ENCODE measurements around the gene MAG.

The MAG gene

GRCh38 chr19:35309481-35310279 is 17.7 kb downstream of the MAG start:
- Histone ChIP-seq H3K36me3 (ENCODE audit: insufficient read depth, low read depth, low read length) (no peaks in the 10 kb centered on the region), H3K9ac (ENCODE audit: low read depth, low read length) (no peak overlapping the region), H3K9me3 (ENCODE audit: insufficient read depth, low read depth, low read length) (no peaks in the 10 kb centered on the region), H3K27ac (ENCODE audit: low read length) (no peak overlapping the region), H3K27me3 (ENCODE audit: insufficient read depth, low read length) (no peaks in the 10 kb centered on the region), H3K4me1 (ENCODE audit: insufficient read depth, low read length) (no peaks in the 10 kb centered on the region; the same call in 1 of the 2 replicates), H3K4me3 (ENCODE audit: low read length) (no peak overlapping the region)

DNA sequence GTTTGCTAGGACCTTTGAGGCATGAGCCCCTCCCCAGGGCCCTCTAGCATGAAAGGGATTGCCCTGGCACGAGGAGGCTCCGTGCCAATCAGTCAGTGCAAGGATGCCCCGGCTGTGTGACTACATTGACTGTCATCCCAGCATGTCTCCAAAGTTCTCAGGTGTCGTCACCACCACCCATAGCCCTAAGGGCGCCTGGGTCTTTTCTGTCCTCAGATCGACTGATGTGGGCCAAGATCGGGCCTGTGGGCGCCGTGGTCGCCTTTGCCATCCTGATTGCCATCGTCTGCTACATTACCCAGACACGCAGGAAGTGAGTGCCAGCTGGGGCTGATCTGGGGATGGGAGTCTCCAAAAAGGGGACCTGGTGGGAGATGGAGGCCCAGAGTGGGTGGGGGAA is 18.4 kb downstream of the MAG start:
- no peaks in the 10 kb centered on the region for H3K9me3 ChIP-seq (ENCODE audit: insufficient read depth, low read depth, low read length)
- H3K4me1 ChIP-seq (ENCODE audit: insufficient read depth, low read length) = no peaks in the 10 kb centered on the region; the same call in 1 of the 2 replicates
- no peak overlapping the region for H3K27ac ChIP-seq (ENCODE audit: low read length)
- no peaks in the 10 kb centered on the region for H3K36me3 ChIP-seq (ENCODE audit: insufficient read depth, low read depth, low read length)
- no peak overlapping the region for H3K4me3 ChIP-seq (ENCODE audit: low read length)
- H3K27me3 ChIP-seq (ENCODE audit: insufficient read depth, low read length) = no peaks in the 10 kb centered on the region
- H3K9ac ChIP-seq (ENCODE audit: low read depth, low read length) = no peak overlapping the region

- Histone ChIP-seq H3K4me3 (ENCODE audit: low read length) (no peak overlapping the region), H3K36me3 (ENCODE audit: insufficient read depth, low read depth, low read length) (no peaks in the 10 kb centered on the region), H3K27me3 (ENCODE audit: insufficient read depth, low read length) (no peaks in the 10 kb centered on the region), H3K27ac (ENCODE audit: low read length) (no peak overlapping the region), H3K9ac (ENCODE audit: low read depth, low read length) (no peak overlapping the region), H3K4me1 (ENCODE audit: insufficient read depth, low read length) (no peaks in the 10 kb centered on the region; the same call in 1 of the 2 replicates), H3K9me3 (ENCODE audit: insufficient read depth, low read depth, low read length) (no peaks in the 10 kb centered on the region)
Measured at GRCh38 chr19:35310811-35311465, 19.0 kb downstream of the MAG start.

DNA sequence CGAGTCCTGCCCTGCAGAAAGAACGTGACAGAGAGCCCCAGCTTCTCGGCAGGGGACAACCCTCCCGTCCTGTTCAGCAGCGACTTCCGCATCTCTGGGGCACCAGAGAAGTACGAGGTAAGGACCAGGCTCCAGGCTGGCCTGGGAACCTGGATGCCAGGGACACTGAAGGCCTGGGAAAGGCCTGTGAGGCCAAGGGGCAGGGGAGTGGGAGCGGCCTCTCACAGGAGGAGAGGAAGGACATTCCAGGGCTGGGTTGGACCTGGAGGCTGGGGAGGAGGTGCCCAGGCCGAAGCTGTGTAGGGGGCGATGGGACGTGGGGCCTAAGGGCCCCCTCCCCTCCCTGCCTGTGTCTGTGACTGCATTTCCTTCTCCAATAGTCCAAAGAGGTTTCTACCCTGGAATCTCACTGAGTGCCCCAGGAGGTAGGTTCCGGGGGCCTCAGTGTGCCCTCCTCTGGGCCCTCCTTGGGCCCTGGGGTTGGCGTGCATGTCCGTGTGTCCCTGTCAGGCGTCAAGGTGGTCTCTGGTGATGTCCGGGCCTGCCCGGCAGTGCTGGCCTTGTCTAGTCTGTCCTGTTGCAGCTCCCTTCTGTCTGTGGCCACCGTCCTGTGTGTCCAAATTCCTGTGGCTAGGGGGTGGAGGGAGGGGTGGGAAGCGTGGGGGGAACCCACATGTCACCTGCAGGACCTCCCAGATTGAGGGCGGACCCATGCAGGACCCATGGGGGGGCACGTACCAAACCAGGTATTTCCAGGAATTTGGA is 20.1 kb downstream of the MAG start:
- no peaks in the 10 kb centered on the region for H3K27me3 ChIP-seq (ENCODE audit: insufficient read depth, low read length)
- H3K4me1 ChIP-seq (ENCODE audit: insufficient read depth, low read length) = no peaks in the 10 kb centered on the region; the same call in 1 of the 2 replicates
- H3K27ac ChIP-seq (ENCODE audit: low read length) = no peak overlapping the region
- H3K9ac ChIP-seq (ENCODE audit: low read depth, low read length) = no peak overlapping the region
- H3K9me3 ChIP-seq (ENCODE audit: insufficient read depth, low read depth, low read length) = no peaks in the 10 kb centered on the region
- no peaks in the 10 kb centered on the region for H3K36me3 ChIP-seq (ENCODE audit: insufficient read depth, low read depth, low read length)
- H3K4me3 ChIP-seq (ENCODE audit: low read length) = no peak overlapping the region

DNA sequence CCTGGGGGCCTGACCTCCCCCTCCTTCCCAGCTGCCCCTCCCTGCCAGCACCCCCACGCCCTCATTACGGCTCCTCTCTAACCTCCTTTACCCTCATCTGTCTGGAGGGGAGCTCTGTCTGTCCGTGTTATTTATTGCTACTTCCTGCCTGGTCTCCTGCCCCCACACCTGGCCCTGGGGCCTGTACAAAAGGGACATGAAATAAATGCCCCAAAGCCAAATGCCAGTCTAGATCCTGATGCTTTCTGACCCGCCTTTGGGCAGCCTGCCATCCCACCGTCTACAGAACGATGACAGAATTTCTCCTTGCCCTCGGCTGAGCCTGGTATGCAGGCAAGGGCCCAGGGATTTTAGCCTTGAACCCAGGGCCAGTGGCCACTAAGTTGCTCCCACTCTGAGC is 21.6 kb downstream of the MAG start:
- Histone ChIP-seq H3K36me3 (ENCODE audit: insufficient read depth, low read depth, low read length) (no peaks in the 10 kb centered on the region), H3K9me3 (ENCODE audit: insufficient read depth, low read depth, low read length) (no peaks in the 10 kb centered on the region), H3K27me3 (ENCODE audit: insufficient read depth, low read length) (no peaks in the 10 kb centered on the region), H3K9ac (ENCODE audit: low read depth, low read length) (no peak overlapping the region), H3K4me3 (ENCODE audit: low read length) (no peak overlapping the region), H3K27ac (ENCODE audit: low read length) (no peak overlapping the region), H3K4me1 (ENCODE audit: insufficient read depth, low read length) (no peaks in the 10 kb centered on the region; the same call in 1 of the 2 replicates)

DNA sequence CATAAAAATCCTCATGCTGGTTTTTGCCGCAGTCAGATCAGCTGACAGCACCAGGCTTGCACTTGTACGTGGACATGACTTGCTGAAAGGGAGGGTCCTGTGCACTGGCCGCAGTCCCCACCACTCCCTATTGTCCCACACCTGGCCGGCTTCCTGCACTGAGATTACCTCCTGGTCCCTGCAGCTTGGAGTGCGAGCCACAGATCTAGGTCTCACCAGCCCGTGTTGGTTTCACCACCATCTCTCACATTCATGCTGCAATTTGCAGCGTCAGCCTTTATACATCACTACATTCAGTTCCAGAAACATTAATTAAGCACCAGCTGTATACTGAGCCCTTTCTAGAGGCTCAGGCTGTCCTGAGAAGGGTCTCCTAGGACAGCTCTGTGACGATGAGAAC is 22.1 kb downstream of the MAG start:
- no peak overlapping the region for H3K27ac ChIP-seq (ENCODE audit: low read length)
- no peak overlapping the region for H3K9ac ChIP-seq (ENCODE audit: low read depth, low read length)
- no peak overlapping the region for H3K4me3 ChIP-seq (ENCODE audit: low read length)
- H3K9me3 ChIP-seq (ENCODE audit: insufficient read depth, low read depth, low read length) = no peaks in the 10 kb centered on the region
- H3K27me3 ChIP-seq (ENCODE audit: insufficient read depth, low read length) = no peaks in the 10 kb centered on the region
- no peaks in the 10 kb centered on the region for H3K36me3 ChIP-seq (ENCODE audit: insufficient read depth, low read depth, low read length)
- no peaks in the 10 kb centered on the region; the same call in 1 of the 2 replicates for H3K4me1 ChIP-seq (ENCODE audit: insufficient read depth, low read length)

- Histone ChIP-seq H3K9me3 (ENCODE audit: insufficient read depth, low read depth, low read length) (no peaks in the 10 kb centered on the region), H3K9ac (ENCODE audit: low read depth, low read length) (no peak overlapping the region), H3K27ac (ENCODE audit: low read length) (no peak overlapping the region), H3K4me1 (ENCODE audit: insufficient read depth, low read length) (no peaks in the 10 kb centered on the region; the same call in 1 of the 2 replicates), H3K4me3 (ENCODE audit: low read length) (no peak overlapping the region), H3K27me3 (ENCODE audit: insufficient read depth, low read length) (no peaks in the 10 kb centered on the region), H3K36me3 (ENCODE audit: insufficient read depth, low read depth, low read length) (no peaks in the 10 kb centered on the region)
Measured at GRCh38 chr19:35314858-35315470, 23.0 kb downstream of the MAG start.

DNA sequence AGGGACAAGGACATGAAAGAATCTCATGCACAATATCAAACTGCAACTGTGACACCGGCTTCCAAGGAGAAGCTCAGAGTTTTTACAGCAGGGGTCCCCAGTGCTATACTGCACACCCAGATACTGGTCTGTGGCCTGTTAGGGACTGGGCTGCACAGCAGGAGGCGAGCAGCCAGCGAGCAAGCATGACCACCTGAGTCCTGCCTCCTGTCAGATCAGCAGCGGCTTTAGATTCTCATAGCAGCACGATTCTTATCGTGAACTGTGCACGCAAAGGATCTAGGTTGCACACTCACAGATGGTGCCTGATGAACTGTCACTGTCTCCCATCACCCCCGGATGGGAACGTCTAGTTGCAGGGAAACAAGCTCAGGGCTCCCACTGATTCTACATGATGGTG is 23.9 kb downstream of the MAG start:
- Histone ChIP-seq H3K4me3 (ENCODE audit: low read length) (no peak overlapping the region), H3K4me1 (ENCODE audit: insufficient read depth, low read length) (no peaks in the 10 kb centered on the region), H3K27ac (ENCODE audit: low read length) (no peak overlapping the region), H3K9me3 (ENCODE audit: insufficient read depth, low read depth, low read length) (no peaks in the 10 kb centered on the region), H3K36me3 (ENCODE audit: insufficient read depth, low read depth, low read length) (no peaks in the 10 kb centered on the region), H3K9ac (ENCODE audit: low read depth, low read length) (no peak overlapping the region), H3K27me3 (ENCODE audit: insufficient read depth, low read length) (no peaks in the 10 kb centered on the region)

DNA sequence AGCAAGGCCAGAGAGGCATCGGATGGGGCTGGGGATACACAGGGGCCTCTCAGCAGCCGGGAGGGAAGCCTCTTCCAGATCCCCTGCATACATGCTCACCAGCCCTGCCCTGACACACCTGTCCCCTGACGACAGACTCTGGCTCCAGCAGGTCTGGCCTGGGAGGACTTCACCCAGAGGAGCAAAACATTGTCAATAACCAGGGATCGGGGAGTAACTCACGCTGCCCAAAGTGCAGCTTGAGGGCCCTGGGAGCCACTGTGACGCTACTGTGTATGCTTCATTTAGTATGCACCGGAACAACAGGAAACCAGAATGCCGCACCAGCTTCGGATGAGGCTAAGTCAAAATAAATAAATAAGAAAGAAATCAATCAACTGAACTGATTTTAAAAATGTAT is 24.6 kb downstream of the MAG start:
- no peak overlapping the region for H3K4me3 ChIP-seq (ENCODE audit: low read length)
- no peaks in the 10 kb centered on the region for H3K4me1 ChIP-seq (ENCODE audit: insufficient read depth, low read length)
- no peak overlapping the region for H3K27ac ChIP-seq (ENCODE audit: low read length)
- no peaks in the 10 kb centered on the region for H3K36me3 ChIP-seq (ENCODE audit: insufficient read depth, low read depth, low read length)
- no peaks in the 10 kb centered on the region for H3K27me3 ChIP-seq (ENCODE audit: insufficient read depth, low read length)
- H3K9ac ChIP-seq (ENCODE audit: low read depth, low read length) = no peak overlapping the region
- no peaks in the 10 kb centered on the region for H3K9me3 ChIP-seq (ENCODE audit: insufficient read depth, low read depth, low read length)

- no peaks in the 10 kb centered on the region for H3K36me3 ChIP-seq (ENCODE audit: insufficient read depth, low read depth, low read length)
- no peak overlapping the region for H3K4me3 ChIP-seq (ENCODE audit: low read length)
- H3K27me3 ChIP-seq (ENCODE audit: insufficient read depth, low read length) = no peaks in the 10 kb centered on the region
- H3K4me1 ChIP-seq (ENCODE audit: insufficient read depth, low read length) = no peaks in the 10 kb centered on the region
- no peak overlapping the region for H3K9ac ChIP-seq (ENCODE audit: low read depth, low read length)
- peaks cover 5% of the 10 kb centered on the region for H3K9me3 ChIP-seq (ENCODE audit: insufficient read depth, low read depth, low read length)
- no peak overlapping the region for H3K27ac ChIP-seq (ENCODE audit: low read length)
Measured at GRCh38 chr19:35317464-35318043, 25.6 kb downstream of the MAG start.
